Measurements from ENCODE around the gene RHBDF2.

Gene RHBDF2

GRCh38 chr17:76543826-76544545 lies 42.8 kb upstream of the RHBDF2 start:
- Histone ChIP-seq H3F3A (ENCODE audit: insufficient read depth, low read length) (no peaks in the 10 kb centered on the region), H3K9me3 (replicated peaks; ENCODE audit: insufficient read depth, low read length) (no peaks in the 10 kb centered on the region), H3K36me3 (replicated peaks; ENCODE audit: insufficient read depth, low read length) (no peaks in the 10 kb centered on the region), H4K20me1 (ENCODE audit: insufficient read depth, low read length) (no peaks in the 10 kb centered on the region), H3K9ac (ENCODE audit: low read length) (no peak overlapping the region), H3K27me3 (replicated peaks; ENCODE audit: insufficient read depth, low read length) (peaks cover 55% of the 10 kb centered on the region), H2AFZ (ENCODE audit: low read length) (no peak overlapping the region), H3K4me3 (ENCODE audit: low read length) (no peak overlapping the region), H3K79me2 (ENCODE audit: low read length) (no peaks in the 10 kb centered on the region), H3K27ac (ENCODE audit: low read length) (no peak overlapping the region), H3K9me2 (replicated peaks; ENCODE audit: insufficient read depth, low read length) (no peaks in the 10 kb centered on the region), H3K4me1 (ENCODE audit: low read length) (no peaks in the 10 kb centered on the region), H3K4me2 (ENCODE audit: low read depth, low read length) (no peak overlapping the region)
- no peak for TF ChIP-seq CTCF (IDR thresholded peaks at IDR 0.05; ENCODE audit: low read length)
- TF ChIP-seq EZH2phosphoT487 (IDR thresholded peaks at IDR 0.05; ENCODE audit: low read length): no peak
- no peak for TF ChIP-seq EZH2 (optimal IDR thresholded peaks at IDR 0.05; ENCODE audit: low read depth, low read length)
- no peak for DNase-seq

GRCh38 chr17:76543482-76543825 lies 42.2 kb upstream of the RHBDF2 start:
- Histone ChIP-seq H3F3A (ENCODE audit: insufficient read depth, low read length) (no peaks in the 10 kb centered on the region), H3K27me3 (replicated peaks; ENCODE audit: insufficient read depth, low read length) (peaks cover 60% of the 10 kb centered on the region), H3K4me1 (ENCODE audit: low read length) (no peaks in the 10 kb centered on the region), H4K20me1 (ENCODE audit: insufficient read depth, low read length) (no peaks in the 10 kb centered on the region), H3K9me2 (replicated peaks; ENCODE audit: insufficient read depth, low read length) (no peaks in the 10 kb centered on the region), H2AFZ (ENCODE audit: low read length) (no peak overlapping the region), H3K79me2 (ENCODE audit: low read length) (no peaks in the 10 kb centered on the region), H3K36me3 (replicated peaks; ENCODE audit: insufficient read depth, low read length) (no peaks in the 10 kb centered on the region), H3K9ac (ENCODE audit: low read length) (no peak overlapping the region), H3K4me2 (ENCODE audit: low read depth, low read length) (no peak overlapping the region), H3K27ac (ENCODE audit: low read length) (no peak overlapping the region), H3K9me3 (replicated peaks; ENCODE audit: insufficient read depth, low read length) (no peaks in the 10 kb centered on the region), H3K4me3 (ENCODE audit: low read length) (no peak overlapping the region)
- no peak for DNase-seq
- TF ChIP-seq CTCF (IDR thresholded peaks at IDR 0.05; ENCODE audit: low read length) (no peak), EZH2phosphoT487 (IDR thresholded peaks at IDR 0.05; ENCODE audit: low read length) (no peak), EZH2 (optimal IDR thresholded peaks at IDR 0.05; ENCODE audit: low read depth, low read length) (no peak)

- Histone ChIP-seq H4K20me1 (ENCODE audit: insufficient read depth, low read length) (no peaks in the 10 kb centered on the region), H3K9me2 (replicated peaks; ENCODE audit: insufficient read depth, low read length) (no peaks in the 10 kb centered on the region), H3K9ac (ENCODE audit: low read length) (no peak overlapping the region), H3K9me3 (replicated peaks; ENCODE audit: insufficient read depth, low read length) (no peaks in the 10 kb centered on the region), H3K4me2 (ENCODE audit: low read depth, low read length) (no peak overlapping the region), H3K27ac (ENCODE audit: low read length) (no peak overlapping the region), H3K36me3 (replicated peaks; ENCODE audit: insufficient read depth, low read length) (no peaks in the 10 kb centered on the region), H3K4me3 (ENCODE audit: low read length) (no peak overlapping the region), H3K79me2 (ENCODE audit: low read length) (no peaks in the 10 kb centered on the region), H3K27me3 (replicated peaks; ENCODE audit: insufficient read depth, low read length) (peaks cover 65% of the 10 kb centered on the region), H2AFZ (ENCODE audit: low read length) (no peak overlapping the region), H3F3A (ENCODE audit: insufficient read depth, low read length) (no peaks in the 10 kb centered on the region), H3K4me1 (ENCODE audit: low read length) (no peaks in the 10 kb centered on the region)
- DNase-seq: no peak
- TF ChIP-seq EZH2phosphoT487 (IDR thresholded peaks at IDR 0.05; ENCODE audit: low read length): no peak
- TF ChIP-seq CTCF (IDR thresholded peaks at IDR 0.05; ENCODE audit: low read length): no peak
- no peak for TF ChIP-seq EZH2 (optimal IDR thresholded peaks at IDR 0.05; ENCODE audit: low read depth, low read length)
These were observed 41.8 kb upstream of the RHBDF2 start for GRCh38 chr17:76542984-76543383.

All from MM.1S (cell line).